ENCODE data around the gene MAB21L4. TPM values are rescaled to one million over a fixed set of nuclear protein-coding genes. Genes with fewer than 3 reads are reported as not detected.

Gene MAB21L4
- total RNA-seq, 1 experiment from 2014 or later, result 3.0 TPM

- CTCF ChIA-PET, result interaction anchor here (0.5 kb wide), 1 partner anchor 197 kb away, joined by 4 read pairs; no protein-coding TSS in a partner anchor
- DNase-seq, result no peak
- Mint-ChIP-seq H3K4me1 (ENCODE audit: low read depth, unreplicated experiment) (no peaks in the 10 kb centered on the region), H3K4me3 (ENCODE audit: low read depth, unreplicated experiment) (no peak overlapping the region), H3K27me3 (ENCODE audit: unreplicated experiment) (peaks cover 23% of the 10 kb centered on the region), H3K27ac (ENCODE audit: unreplicated experiment) (no peak overlapping the region), H3K9me3 (ENCODE audit: low read depth, unreplicated experiment) (no peaks in the 10 kb centered on the region), H3K36me3 (ENCODE audit: insufficient read depth, unreplicated experiment) (no peaks in the 10 kb centered on the region)
- intact Hi-C loops (cut with micrococcal nuclease; ENCODE audit: unreplicated experiment), result no loop called here
- TF ChIP-seq CTCF (IDR thresholded peaks at IDR 0.05; ENCODE audit: unreplicated experiment), result no peak
- BruUV-seq (replicated peaks), result no TSS peak
Measured at GRCh38 chr2:240886678-240887609, 9.0 kb downstream of the MAB21L4 start.

GRCh38 chr2:240886023-240886565 is 9.9 kb downstream of the MAB21L4 start:
- intact Hi-C loops (cut with micrococcal nuclease; ENCODE audit: unreplicated experiment), result no loop called here
- no TSS peak for BruUV-seq (replicated peaks)

GRCh38 chr2:240885566-240885965 is 10.4 kb downstream of the MAB21L4 start:
- H3K27ac Mint-ChIP-seq (ENCODE audit: unreplicated experiment), result no peak overlapping the region
- intact Hi-C loops (cut with micrococcal nuclease; ENCODE audit: unreplicated experiment), result no loop called here
- BruUV-seq (replicated peaks), result no TSS peak
- DNase-seq, result no peak
- H3K4me3 Mint-ChIP-seq (ENCODE audit: low read depth, unreplicated experiment), result no peak overlapping the region
- CTCF ChIA-PET, result no interaction called here
- H3K36me3 Mint-ChIP-seq (ENCODE audit: insufficient read depth, unreplicated experiment), result no peaks in the 10 kb centered on the region
- no peaks in the 10 kb centered on the region for H3K4me1 Mint-ChIP-seq (ENCODE audit: low read depth, unreplicated experiment)
- no peak for TF ChIP-seq CTCF (IDR thresholded peaks at IDR 0.05; ENCODE audit: unreplicated experiment)
- peaks cover 23% of the 10 kb centered on the region for H3K27me3 Mint-ChIP-seq (ENCODE audit: unreplicated experiment)
- no peaks in the 10 kb centered on the region for H3K9me3 Mint-ChIP-seq (ENCODE audit: low read depth, unreplicated experiment)

More at GRCh38 chr2:240886023-240886565, 9.9 kb downstream of the MAB21L4 start:
- Mint-ChIP-seq H3K36me3 (ENCODE audit: insufficient read depth, unreplicated experiment) (no peaks in the 10 kb centered on the region), H3K27me3 (ENCODE audit: unreplicated experiment) (peaks cover 23% of the 10 kb centered on the region), H3K4me1 (ENCODE audit: low read depth, unreplicated experiment) (no peaks in the 10 kb centered on the region), H3K27ac (ENCODE audit: unreplicated experiment) (no peak overlapping the region), H3K4me3 (ENCODE audit: low read depth, unreplicated experiment) (no peak overlapping the region), H3K9me3 (ENCODE audit: low read depth, unreplicated experiment) (no peaks in the 10 kb centered on the region)
- no peak for DNase-seq
- TF ChIP-seq CTCF (IDR thresholded peaks at IDR 0.05; ENCODE audit: unreplicated experiment), result no peak
- CTCF ChIA-PET, result no interaction called here

- Mint-ChIP-seq H3K27me3 (ENCODE audit: unreplicated experiment) (peaks cover 23% of the 10 kb centered on the region), H3K4me3 (ENCODE audit: low read depth, unreplicated experiment) (no peak overlapping the region), H3K9me3 (ENCODE audit: low read depth, unreplicated experiment) (no peaks in the 10 kb centered on the region), H3K4me1 (ENCODE audit: low read depth, unreplicated experiment) (no peaks in the 10 kb centered on the region), H3K36me3 (ENCODE audit: insufficient read depth, unreplicated experiment) (no peaks in the 10 kb centered on the region), H3K27ac (ENCODE audit: unreplicated experiment) (no peak overlapping the region)
- no peak for DNase-seq
- intact Hi-C loops (cut with micrococcal nuclease; ENCODE audit: unreplicated experiment), result no loop called here
- no TSS peak for BruUV-seq (replicated peaks)
- CTCF ChIA-PET, result no interaction called here
- TF ChIP-seq CTCF (IDR thresholded peaks at IDR 0.05; ENCODE audit: unreplicated experiment), result no peak
Measured at GRCh38 chr2:240884745-240885144, 11.2 kb downstream of the MAB21L4 start.
